ENCODE results near the gene OR5H2. TPM values are rescaled to one million over a fixed set of nuclear protein-coding genes. Genes with fewer than 3 reads are reported as not detected.

The OR5H2 gene
- total RNA-seq (not detected in 2 replicates), polyA plus RNA-seq (not detected in 2 replicates), polyA minus RNA-seq (not detected in 2 replicates), Bru-seq, nascent RNA (not detected), BruChase-seq, experiment 1, labeled RNA remaining after a 6-hour chase (not detected), BruChase-seq, experiment 2, labeled RNA remaining after a 2-hour chase (not detected)
- not detected in 2 replicates for polyA plus RNA-seq (2011; cell fraction: cytosol; rRNA removed)
- polyA plus RNA-seq (2011; cell fraction: nucleus; rRNA removed): not detected in 2 replicates
- polyA plus RNA-seq (2012): not detected in 2 replicates
- not detected for polyA minus RNA-seq (2011; cell fraction: cytosol; rRNA and poly(A)+ RNA removed)
- not detected in 2 replicates for polyA minus RNA-seq (2011; cell fraction: nucleus; rRNA and poly(A)+ RNA removed)
- long read RNA-seq: 0 reads

DNA sequence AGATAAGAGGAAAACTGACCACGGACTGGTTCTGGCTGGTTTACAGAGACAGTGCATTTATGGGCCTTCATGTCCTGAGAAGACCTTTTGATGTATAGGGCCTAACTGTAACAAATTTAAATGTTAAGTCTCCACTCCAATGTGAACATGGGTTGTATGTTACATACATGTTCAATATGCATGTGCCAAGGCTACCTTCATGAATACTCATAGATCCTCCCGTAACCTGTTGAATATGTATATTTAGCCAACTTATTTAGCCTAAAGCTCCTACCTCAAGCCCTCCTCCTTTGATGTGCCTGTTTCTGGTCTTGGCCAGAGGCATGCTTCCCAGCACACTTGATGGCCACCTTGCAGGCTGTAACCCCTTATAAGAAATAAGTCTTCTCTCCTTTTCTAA lies at the start of gene OR5H2:
TSS of gene OR5H2 (plus strand) at position 301 of the 400 bp plus-strand sequence. CDS start 398 bp downstream, outside the sequence.
- H3K4me3 ChIP-seq (replicated peaks in 1 of 3; ENCODE audit: insufficient read depth in 1 of 3, low read depth in 1 of 3, low read length in 3 of 3): no peak within 1 kb of the TSS
- H3K36me3 ChIP-seq (ENCODE audit: control insufficient read depth in 2 of 2, extremely low read depth in 1 of 2, insufficient read depth in 2 of 2, low read length in 2 of 2): no peaks in the 10 kb centered on the region
- intact Hi-C loops (cut with micrococcal nuclease) (no loop called here), dilution Hi-C loops (cut with MboI; ENCODE audit: extremely low pct_ligation_motif_present, low sequenced_read_pairs) (no loop called here)
- no peak for TF ChIP-seq POLR2A (IDR thresholded peaks at IDR 0.05; ENCODE audit: low read depth, low read length)
- TF ChIP-seq FOS (IDR thresholded peaks at IDR 0.05; ENCODE audit: borderline replicate concordance, insufficient read depth, low read length): no peak
- no peak for TF ChIP-seq GATA2 (IDR thresholded peaks at IDR 0.05; ENCODE audit: insufficient read depth, insufficient read length, low read depth, low read length)
- TF ChIP-seq, protein P1, sequence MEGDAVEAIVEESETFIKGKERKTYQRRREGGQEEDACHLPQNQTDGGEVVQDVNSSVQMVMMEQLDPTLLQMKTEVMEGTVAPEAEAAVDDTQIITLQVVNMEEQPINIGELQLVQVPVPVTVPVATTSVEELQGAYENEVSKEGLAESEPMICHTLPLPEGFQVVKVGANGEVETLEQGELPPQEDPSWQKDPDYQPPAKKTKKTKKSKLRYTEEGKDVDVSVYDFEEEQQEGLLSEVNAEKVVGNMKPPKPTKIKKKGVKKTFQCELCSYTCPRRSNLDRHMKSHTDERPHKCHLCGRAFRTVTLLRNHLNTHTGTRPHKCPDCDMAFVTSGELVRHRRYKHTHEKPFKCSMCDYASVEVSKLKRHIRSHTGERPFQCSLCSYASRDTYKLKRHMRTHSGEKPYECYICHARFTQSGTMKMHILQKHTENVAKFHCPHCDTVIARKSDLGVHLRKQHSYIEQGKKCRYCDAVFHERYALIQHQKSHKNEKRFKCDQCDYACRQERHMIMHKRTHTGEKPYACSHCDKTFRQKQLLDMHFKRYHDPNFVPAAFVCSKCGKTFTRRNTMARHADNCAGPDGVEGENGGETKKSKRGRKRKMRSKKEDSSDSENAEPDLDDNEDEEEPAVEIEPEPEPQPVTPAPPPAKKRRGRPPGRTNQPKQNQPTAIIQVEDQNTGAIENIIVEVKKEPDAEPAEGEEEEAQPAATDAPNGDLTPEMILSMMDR (IDR thresholded peaks at IDR 0.05; ENCODE audit: extremely low read depth in 1 of 2, insufficient read depth in 1 of 2, low read depth in 1 of 2, low read length in 2 of 2): no peak
- no peak for TF ChIP-seq JUN (IDR thresholded peaks at IDR 0.05; ENCODE audit: borderline replicate concordance, insufficient read depth, insufficient read length, low read depth)
- TF ChIP-seq POLR2AphosphoS5 (IDR thresholded peaks at IDR 0.05; ENCODE audit: insufficient read depth, low read depth, low read length): no peak
- H3K9me1 ChIP-seq (replicated peaks; ENCODE audit: control insufficient read depth, extremely low read depth, insufficient read depth, low read length): no peaks in the 10 kb centered on the region
- no peaks in the 10 kb centered on the region for H3K27me3 ChIP-seq (ENCODE audit: control insufficient read depth in 2 of 2, insufficient read depth in 2 of 2, low read length in 2 of 2)
- H3K27ac ChIP-seq (ENCODE audit: insufficient read depth, low read depth, low read length): no peak within 1 kb of the TSS
- FAIRE-seq (no peak), DNase-seq (ENCODE audit: low read depth, low spot score) (no peak)
- no peak within 1 kb of the TSS for H3K4me2 ChIP-seq (ENCODE audit: insufficient read depth, low read length)
- ChIA-PET POLR2A (no interaction called here), CTCF (no interaction called here)
- no peaks in the 10 kb centered on the region for H3K79me2 ChIP-seq (ENCODE audit: control insufficient read depth, insufficient read depth, low read length)
- H2AFZ ChIP-seq (ENCODE audit: low read depth, low read length): no peak within 1 kb of the TSS
- H3K4me1 ChIP-seq (ENCODE audit: control insufficient read depth, extremely low read depth, insufficient read depth, low read length): no peaks in the 10 kb centered on the region
- no peaks in the 10 kb centered on the region for H4K20me1 ChIP-seq (replicated peaks; ENCODE audit: control insufficient read depth, extremely low read depth, insufficient read depth, low read length)
- no TSS peak for BruUV-seq (replicated peaks)
- no peaks in the 10 kb centered on the region for H3K9me3 ChIP-seq (replicated peaks; ENCODE audit: control insufficient read depth, insufficient read depth, low read length)
- no peak within 1 kb of the TSS for H3K9ac ChIP-seq (replicated peaks; ENCODE audit: extremely low read depth, insufficient read depth, low read length)

Data from endothelial cell of umbilical vein (primary cell).